ENCODE data around the gene XCL2.
"Not testable (repeated sequence)": the region's sequence is repeated elsewhere in the genome, so short reads cannot be mapped to it uniquely, and the experiment has no call there.

DNA sequence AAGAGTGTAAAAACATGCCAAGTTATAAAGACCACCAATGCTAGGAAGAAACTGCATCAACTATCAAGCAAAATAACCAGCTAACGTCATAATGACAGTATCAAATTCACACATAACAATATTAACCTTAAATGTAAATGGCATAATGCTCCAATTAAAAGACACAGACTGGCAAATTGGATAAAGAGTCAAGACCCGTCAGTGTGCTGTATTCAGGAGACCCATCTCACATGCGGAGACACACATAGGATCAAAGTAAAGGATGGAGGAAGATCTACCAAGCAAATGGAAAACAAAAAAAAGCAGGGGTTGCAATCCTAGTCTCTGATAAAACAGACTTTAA is 2.7 kb upstream of the XCL2 start:
- TF ChIP-seq CTCF (IDR thresholded peaks at IDR 0.05); POLR2AphosphoS5 (IDR thresholded peaks at IDR 0.05; ENCODE audit: low read depth, low read length); SIN3A (IDR thresholded peaks at IDR 0.05; ENCODE audit: borderline replicate concordance, insufficient read depth, low read depth, low read length): not testable (repeated sequence)

Measured in Panc1 (cell line).